CD4-positive, CD25-positive, alpha-beta regulatory T cell (primary cell): ENCODE results near the gene CHST11. TPM values are rescaled to one million over a fixed set of nuclear protein-coding genes. Genes with fewer than 3 reads are reported as not detected.
A peak's percentile ranks its signal among the peaks of the same experiment; 100 is the strongest.

ENCODE experiments used
- ATAC-seq, 2 donors: fragments of 150-1000 bp; cut with Tn5 transposase; one replicate each; pipeline ENCODE4 v1.10.0; 2021; ENCODE audit warnings: low read depth in 2 of 2, moderate number of reproducible peaks in 2 of 2, moderate library complexity in 1 of 2
- DNase-seq, 3 donors: peaks; one replicate each; pipeline versions ENCODE4 v3.0.0 to v3.0.0-alpha.2; 2012 to 2022; ENCODE audit warnings: mixed read lengths in 1 of 3
- H3K27ac ChIP-seq: one replicate; pipeline ENCODE4 v1.7.0; 2013; ENCODE audit warnings: mild to moderate bottlenecking, low read length; ENCODE audit not compliant: insufficient read depth, poor library complexity, severe bottlenecking
- H3K27me3 ChIP-seq: one replicate; pipeline ENCODE4 v1.7.0; 2013; ENCODE audit warnings: low read length; ENCODE audit not compliant: control insufficient read depth, insufficient read depth
- H3K36me3 ChIP-seq: one replicate; pipeline ENCODE4 v1.7.0; 2013; ENCODE audit warnings: mild to moderate bottlenecking, low read length, moderate library complexity; ENCODE audit not compliant: control insufficient read depth, insufficient read depth
- H3K4me1 ChIP-seq: 2 replicates; pipeline ENCODE4 v1.7.0; 2013; ENCODE audit warnings: mild to moderate bottlenecking, low read length; ENCODE audit not compliant: insufficient read depth, control insufficient read depth, poor library complexity, severe bottlenecking
- H3K4me3 ChIP-seq: one replicate; pipeline ENCODE4 v1.7.0; 2013; ENCODE audit warnings: low read depth, mild to moderate bottlenecking, low read length, moderate library complexity
- H3K9me3 ChIP-seq, 2 experiments: 1 replicate in 1 of 2; 2 replicates in 1 of 2; pipeline ENCODE4 v1.7.0; 2013; ENCODE audit warnings: low read length in 2 of 2, mild to moderate bottlenecking in 1 of 2, moderate library complexity in 1 of 2; ENCODE audit not compliant: control insufficient read depth in 2 of 2
- H3K27ac Mint-ChIP-seq, 3 donors: one replicate each; pipeline ENCODE4 v1.8.0; 2020 to 2022; ENCODE audit warnings: mild to moderate bottlenecking in 3 of 3, mixed read lengths in 3 of 3, moderate library complexity in 2 of 3
- H3K27me3 Mint-ChIP-seq: one replicate; pipeline ENCODE4 v1.8.0; 2022; ENCODE audit warnings: mild to moderate bottlenecking, mixed read lengths
- H3K36me3 Mint-ChIP-seq: one replicate; pipeline ENCODE4 v1.8.0; 2020; ENCODE audit warnings: mixed read lengths
- H3K4me1 Mint-ChIP-seq, 4 donors: one replicate each; pipeline ENCODE4 v1.8.0; 2020 to 2022; ENCODE audit warnings: mixed read lengths in 4 of 4, mild to moderate bottlenecking in 1 of 4
- H3K4me3 Mint-ChIP-seq, 4 donors: one replicate each; pipeline ENCODE4 v1.8.0; 2020 to 2022; ENCODE audit warnings: mild to moderate bottlenecking in 4 of 4, mixed read lengths in 4 of 4, moderate library complexity in 3 of 4
- H3K9me3 Mint-ChIP-seq, 7 donors: one replicate each; pipeline ENCODE4 v1.8.0; 2020 to 2022; ENCODE audit warnings: mixed read lengths in 7 of 7, mild to moderate bottlenecking in 3 of 7, moderate library complexity in 2 of 7
- polyA plus RNA-seq, 4 donors: library from polyadenylated mRNA; unstranded; fragments of 300-500 nt; fragmentation: Illumina TruSeq; gene quantifications; one replicate each; pipeline ENCODE4 v1.2.3, GENCODE V29; 2021
- total RNA-seq: library from RNA; stranded (reverse); gene quantifications from one replicate; pipeline ENCODE4 v1.2.3, GENCODE V29; 2022

Gene CHST11
- total and polyA plus RNA-seq, 5 donors from 2014 or later: 70.2 to 192 (median 105) TPM

DNA sequence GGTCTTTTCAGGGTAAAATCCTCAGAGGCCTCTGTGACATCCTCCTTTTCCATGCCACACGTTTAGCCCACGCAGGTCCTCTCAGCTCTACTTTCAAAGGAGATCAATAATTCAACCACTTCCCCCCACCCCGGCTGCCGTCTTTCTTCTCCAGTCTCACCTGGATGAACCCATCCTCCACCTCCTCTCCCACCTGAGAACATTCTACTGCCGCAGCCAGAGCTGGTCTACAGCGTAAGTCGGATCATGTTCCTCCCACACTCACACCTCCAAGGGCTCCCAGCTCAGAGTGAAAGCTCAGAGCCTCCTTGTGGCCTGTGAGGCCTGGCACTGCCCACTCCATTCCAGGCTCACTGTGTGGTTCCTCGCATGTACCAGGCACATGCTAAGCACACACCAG, 246.6 kb downstream of the CHST11 start:
- H3K9me3 Mint-ChIP-seq: no peaks in the 10 kb centered on the region
- peaks cover 9% of the 10 kb centered on the region for H3K36me3 Mint-ChIP-seq
- DNase-seq (no peak), ATAC-seq (no peak)
- peaks cover 21% of the 10 kb centered on the region for H3K36me3 ChIP-seq
- H3K27me3 Mint-ChIP-seq: no peaks in the 10 kb centered on the region
- H3K4me3 ChIP-seq: no peak overlapping the region
- no peaks in the 10 kb centered on the region for H3K27me3 ChIP-seq
- peak overlapping the region in 1 of 3 donors; percentile 78 for H3K27ac Mint-ChIP-seq
- H3K4me1 Mint-ChIP-seq: peaks cover 8 to 77% (median 42%) of the 10 kb centered on the region in 4 donors
- no peaks in the 10 kb centered on the region for H3K9me3 ChIP-seq
- peak overlapping the region in 1 of 4 donors; percentile 43 for H3K4me3 Mint-ChIP-seq
- peaks cover 13% of the 10 kb centered on the region for H3K4me1 ChIP-seq
- H3K27ac ChIP-seq: no peak overlapping the region

DNA sequence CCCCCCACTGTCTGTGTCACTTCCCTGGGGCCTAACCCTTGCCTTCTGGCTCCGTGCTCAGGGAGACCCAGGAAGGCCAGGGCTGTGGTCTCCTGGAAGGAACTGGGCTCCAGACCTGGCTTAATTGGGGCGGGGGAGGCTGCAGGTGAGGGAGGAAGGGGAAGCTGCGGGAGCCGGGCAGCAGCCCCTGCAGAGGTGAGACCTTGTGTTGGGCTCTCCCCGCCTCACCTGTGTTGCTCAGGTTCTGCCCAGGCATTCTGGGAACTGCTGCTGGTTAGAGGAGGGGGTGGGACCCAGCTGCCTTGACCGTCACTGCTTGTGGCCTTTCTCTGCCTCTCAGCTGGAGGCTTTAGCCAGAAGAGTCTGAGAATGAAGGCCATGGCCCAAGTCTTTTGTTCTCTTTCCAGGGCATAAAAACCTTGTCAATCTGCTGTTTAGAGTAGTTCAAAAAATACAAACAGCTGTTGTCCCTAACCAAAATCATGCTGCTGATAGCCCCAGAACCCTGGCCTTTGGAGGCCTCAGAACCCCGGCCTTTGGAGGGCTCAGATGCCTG, 247.6 kb downstream of the CHST11 start:
- no peak for DNase-seq
- H3K36me3 Mint-ChIP-seq: peaks cover 9% of the 10 kb centered on the region
- Histone ChIP-seq H3K4me3 (no peak overlapping the region), H3K27me3 (no peaks in the 10 kb centered on the region), H3K9me3 (no peaks in the 10 kb centered on the region), H3K4me1 (peaks cover 13% of the 10 kb centered on the region), H3K27ac (no peak overlapping the region), H3K36me3 (peaks cover 22% of the 10 kb centered on the region)
- H3K27ac Mint-ChIP-seq: peak overlapping the region in 1 of 3 donors; percentile 76
- H3K4me1 Mint-ChIP-seq: peaks cover 7 to 77% (median 43%) of the 10 kb centered on the region in 4 donors
- no peaks in the 10 kb centered on the region for H3K27me3 Mint-ChIP-seq
- no peak overlapping the region for H3K4me3 Mint-ChIP-seq
- no peak for ATAC-seq
- no peaks in the 10 kb centered on the region for H3K9me3 Mint-ChIP-seq

DNA sequence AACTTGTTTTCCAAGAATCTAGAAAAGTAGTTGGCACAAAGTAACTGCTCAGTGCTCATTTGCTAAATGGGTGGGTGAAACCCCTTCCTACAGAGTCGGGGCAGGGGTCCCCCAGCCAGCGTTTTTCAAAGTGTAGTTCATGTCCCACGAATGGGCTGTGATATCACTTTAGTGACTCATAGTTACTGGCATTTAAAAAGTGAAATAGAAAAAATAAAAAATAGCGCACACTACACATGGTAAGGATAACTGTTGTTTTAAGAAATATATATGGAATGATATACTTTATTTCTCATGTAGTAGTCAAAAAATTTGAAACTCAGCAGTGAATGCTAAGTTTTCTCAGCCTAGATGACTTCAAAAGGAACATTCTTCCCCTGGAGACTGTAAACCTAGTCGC, 250.4 kb downstream of the CHST11 start:
- H3K9me3 Mint-ChIP-seq: no peaks in the 10 kb centered on the region
- no peak overlapping the region for H3K27ac ChIP-seq
- ATAC-seq: no peak

DNA sequence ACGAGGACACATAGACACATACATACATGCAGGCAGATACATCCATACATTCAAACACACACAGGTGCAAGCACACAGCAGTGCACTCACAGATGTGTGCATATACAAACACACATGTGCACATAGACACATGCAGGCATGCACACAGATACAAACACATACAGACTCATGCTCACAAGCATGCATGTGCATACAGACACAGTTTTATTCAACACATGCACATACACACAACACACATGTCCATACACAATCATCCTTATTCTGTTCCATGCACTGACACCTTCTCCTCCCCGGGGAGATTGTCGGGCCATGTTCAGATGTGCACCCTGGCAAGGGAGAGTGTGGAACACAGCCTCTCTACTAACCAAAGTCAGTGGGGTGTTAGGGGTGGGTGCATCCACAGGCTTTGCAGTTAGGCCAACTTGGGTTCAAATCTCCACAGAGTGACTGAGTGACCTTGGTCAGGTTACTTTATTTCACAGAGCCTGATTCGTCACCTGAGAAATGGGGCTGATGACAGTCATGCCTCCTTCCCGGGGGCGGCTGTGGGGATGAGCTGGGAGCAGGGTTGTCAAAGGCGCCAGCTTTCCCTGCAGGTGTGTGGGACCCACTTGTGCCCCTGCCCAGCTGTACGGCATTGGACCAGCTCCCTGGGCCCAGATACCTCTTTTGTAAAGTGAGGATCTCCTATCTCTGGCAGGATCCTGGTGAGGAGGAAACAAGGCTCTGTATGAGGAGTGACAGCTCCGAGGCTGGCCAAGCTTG, 251.2 kb downstream of the CHST11 start:
- H3K27me3 ChIP-seq: no peaks in the 10 kb centered on the region
- no peak for DNase-seq
- no peaks in the 10 kb centered on the region for H3K9me3 ChIP-seq
- Mint-ChIP-seq H3K36me3 (peaks cover 13% of the 10 kb centered on the region), H3K27ac (peak overlapping the region; percentile 3 to 86 (median 69)), H3K9me3 (no peaks in the 10 kb centered on the region), H3K27me3 (no peaks in the 10 kb centered on the region), H3K4me3 (no peak overlapping the region), H3K4me1 (peaks cover 9 to 82% (median 42%) of the 10 kb centered on the region in 4 donors)
- ATAC-seq: no peak
- peaks cover 14% of the 10 kb centered on the region for H3K36me3 ChIP-seq
- no peak overlapping the region for H3K27ac ChIP-seq
- H3K4me3 ChIP-seq: no peak overlapping the region
- peaks cover 6% of the 10 kb centered on the region for H3K4me1 ChIP-seq

More for the DNA sequence above, 250.4 kb downstream of the CHST11 start:
- Histone ChIP-seq H3K36me3 (peaks cover 22% of the 10 kb centered on the region), H3K4me1 (peaks cover 6% of the 10 kb centered on the region), H3K4me3 (no peak overlapping the region), H3K9me3 (no peaks in the 10 kb centered on the region), H3K27me3 (no peaks in the 10 kb centered on the region)
- peaks cover 13% of the 10 kb centered on the region for H3K36me3 Mint-ChIP-seq
- H3K27ac Mint-ChIP-seq: peak overlapping the region; percentile 83 to 89 (median 86)
- H3K27me3 Mint-ChIP-seq: no peaks in the 10 kb centered on the region
- no peak overlapping the region for H3K4me3 Mint-ChIP-seq
- DNase-seq: no peak
- peaks cover 9 to 83% (median 37%) of the 10 kb centered on the region in 4 donors for H3K4me1 Mint-ChIP-seq

DNA sequence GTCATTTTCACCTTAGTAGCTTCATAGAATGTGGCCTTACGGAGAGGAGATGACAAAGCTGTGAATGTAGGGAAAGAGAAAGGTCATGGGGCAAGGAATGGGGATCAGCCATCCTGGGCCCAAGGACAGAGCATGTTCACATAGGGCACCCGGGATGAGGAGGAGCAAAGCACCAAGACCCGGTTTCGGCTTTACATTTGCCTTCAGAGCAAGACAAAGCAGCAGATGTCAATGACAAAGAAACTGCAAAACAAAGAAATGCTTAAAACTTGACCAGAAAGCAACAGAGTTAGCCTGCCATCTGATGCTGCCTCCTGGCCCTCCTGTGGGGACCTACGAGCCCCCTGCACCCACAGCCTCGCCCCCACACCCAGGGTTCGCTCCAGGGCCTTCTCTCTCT, 252.1 kb downstream of the CHST11 start:
- H3K27ac Mint-ChIP-seq: peak overlapping the region in 2 of 3 donors; percentile 69 to 86

DNA sequence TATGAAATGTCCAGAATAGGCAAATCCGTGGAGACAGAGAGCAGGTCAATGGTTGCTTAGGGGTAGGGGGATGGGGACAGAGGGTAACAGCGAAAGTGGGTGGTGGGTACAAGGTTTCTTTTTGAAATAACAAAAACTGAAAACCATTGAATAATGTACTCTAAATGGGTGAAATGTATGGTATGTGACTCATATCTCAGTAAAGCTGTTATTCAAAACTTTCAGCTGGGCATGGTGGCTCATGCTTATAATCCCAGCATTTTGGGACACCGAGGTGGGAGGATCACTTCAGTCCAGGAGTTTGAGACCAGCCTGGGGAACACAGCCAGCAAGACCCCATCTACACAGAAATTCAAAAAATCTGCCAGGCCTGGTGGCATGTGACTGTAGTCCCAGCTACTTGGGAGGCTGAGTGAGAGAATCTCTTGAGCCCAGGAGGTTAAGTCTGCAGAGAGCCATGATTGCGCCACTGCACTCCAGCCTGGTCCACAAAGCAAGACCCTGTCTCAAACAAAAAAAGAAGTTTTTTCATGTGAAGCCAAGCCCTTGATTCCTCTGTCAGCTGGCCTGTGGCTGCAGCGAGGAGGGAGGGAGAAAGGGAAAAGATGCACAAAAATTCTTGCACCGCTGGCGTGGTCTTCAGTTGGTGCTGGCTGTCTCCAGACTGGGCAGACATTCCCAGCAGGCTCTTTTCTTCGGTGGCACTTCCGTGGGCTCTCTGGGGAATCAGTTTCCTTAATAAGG, 253.1 kb downstream of the CHST11 start:
- no peak for DNase-seq
- Histone ChIP-seq H3K36me3 (peaks cover 9% of the 10 kb centered on the region), H3K27me3 (no peaks in the 10 kb centered on the region), H3K4me3 (no peak overlapping the region), H3K27ac (no peak overlapping the region), H3K4me1 (peaks cover 11% of the 10 kb centered on the region), H3K9me3 (no peaks in the 10 kb centered on the region)
- Mint-ChIP-seq H3K27ac (peak overlapping the region in 2 of 3 donors; percentile 82 to 89), H3K36me3 (peaks cover 8% of the 10 kb centered on the region), H3K9me3 (no peaks in the 10 kb centered on the region), H3K4me3 (no peak overlapping the region), H3K27me3 (no peaks in the 10 kb centered on the region), H3K4me1 (peaks cover 14 to 86% (median 50%) of the 10 kb centered on the region in 4 donors)
- no peak for ATAC-seq

More for the DNA sequence above, 252.1 kb downstream of the CHST11 start:
- Mint-ChIP-seq H3K9me3 (no peaks in the 10 kb centered on the region), H3K4me1 (peaks cover 9 to 81% (median 42%) of the 10 kb centered on the region in 4 donors), H3K4me3 (no peak overlapping the region), H3K27me3 (no peaks in the 10 kb centered on the region), H3K36me3 (peaks cover 4% of the 10 kb centered on the region)
- DNase-seq (no peak), ATAC-seq (no peak)
- Histone ChIP-seq H3K27ac (no peak overlapping the region), H3K36me3 (peaks cover 9% of the 10 kb centered on the region), H3K4me3 (no peak overlapping the region), H3K9me3 (no peaks in the 10 kb centered on the region), H3K4me1 (peaks cover 6% of the 10 kb centered on the region), H3K27me3 (no peaks in the 10 kb centered on the region)

DNA sequence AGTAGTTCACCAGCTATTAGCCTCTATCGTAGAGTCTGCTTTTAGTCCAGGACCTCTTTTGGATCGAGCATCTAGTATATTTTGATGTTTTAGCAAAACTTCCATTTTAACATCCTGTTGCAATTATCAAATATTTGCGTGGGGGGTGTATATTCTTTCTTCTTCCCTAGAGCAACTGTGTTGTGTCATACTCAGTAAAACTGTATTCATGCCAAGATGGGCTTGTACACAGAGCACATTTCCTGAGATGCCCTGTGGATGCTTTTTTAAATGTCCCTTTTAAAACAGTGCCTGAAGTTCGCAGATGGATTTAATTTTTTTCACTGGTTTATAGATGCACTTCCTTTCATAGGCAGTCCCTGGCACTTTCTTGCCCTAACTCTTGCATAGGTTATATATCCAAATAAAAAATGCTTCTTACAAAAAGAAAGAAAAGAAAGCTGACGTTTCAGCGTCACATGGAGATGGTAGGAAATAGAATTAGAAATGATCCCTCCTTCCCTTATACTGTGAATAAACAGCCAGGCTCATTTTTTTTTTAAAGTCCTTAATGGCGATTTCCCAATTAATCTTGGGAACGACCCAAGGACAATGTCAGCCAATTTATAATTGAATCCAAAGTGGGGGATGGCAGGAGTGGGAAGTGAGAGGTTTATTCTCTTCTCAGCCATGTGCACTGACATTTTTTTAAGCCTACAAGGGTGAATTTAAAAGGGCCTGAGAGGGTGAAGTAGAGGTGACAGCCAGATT, 254.4 kb downstream of the CHST11 start:
- Mint-ChIP-seq H3K36me3 (peaks cover 8% of the 10 kb centered on the region), H3K27ac (peak overlapping the region; percentile 45 to 89 (median 82)), H3K27me3 (no peaks in the 10 kb centered on the region), H3K4me3 (no peak overlapping the region), H3K4me1 (peaks cover 14 to 83% (median 51%) of the 10 kb centered on the region in 4 donors), H3K9me3 (no peaks in the 10 kb centered on the region)
- H3K36me3 ChIP-seq: peaks cover 9% of the 10 kb centered on the region
- no peaks in the 10 kb centered on the region for H3K27me3 ChIP-seq
- no peak overlapping the region for H3K4me3 ChIP-seq
- peaks cover 11% of the 10 kb centered on the region for H3K4me1 ChIP-seq
- no peak overlapping the region for H3K27ac ChIP-seq
- DNase-seq (no peak), ATAC-seq (no peak)
- no peaks in the 10 kb centered on the region for H3K9me3 ChIP-seq
